SK-MEL-5 (cell line): ENCODE results near the gene PDE3B. TPM values are rescaled to one million over a fixed set of nuclear protein-coding genes. Genes with fewer than 3 reads are reported as not detected.
A peak's percentile ranks its signal among the peaks of the same experiment; 100 is the strongest.
"Not testable (repeated sequence)": the region's sequence is repeated elsewhere in the genome, so short reads cannot be mapped to it uniquely, and the experiment has no call there.

ENCODE experiments used
- DNase-seq: peaks from one replicate; pipeline ENCODE4 v3.0.0-alpha.2; 2016; ENCODE audit warnings: low read depth, low spot score
- in situ Hi-C: cut with HindIII; loops from 2 replicates; pipeline ENCODE4 v1.10.0; 2016; ENCODE audit warnings: low sequenced_read_pairs, high pct_unique_total_duplicates, low pct_unique_long_range_greater_than_20kb
- total RNA-seq: library from RNA; depleted of rRNA; stranded (reverse); fragments of >200 nt; shearing (Covaris generic); gene quantifications from 2 replicates; pipeline ENCODE4 v1.2.3, GENCODE V29; 2014

The PDE3B gene
- total RNA-seq, 1 experiment from 2014 or later = 11.9 TPM

DNA sequence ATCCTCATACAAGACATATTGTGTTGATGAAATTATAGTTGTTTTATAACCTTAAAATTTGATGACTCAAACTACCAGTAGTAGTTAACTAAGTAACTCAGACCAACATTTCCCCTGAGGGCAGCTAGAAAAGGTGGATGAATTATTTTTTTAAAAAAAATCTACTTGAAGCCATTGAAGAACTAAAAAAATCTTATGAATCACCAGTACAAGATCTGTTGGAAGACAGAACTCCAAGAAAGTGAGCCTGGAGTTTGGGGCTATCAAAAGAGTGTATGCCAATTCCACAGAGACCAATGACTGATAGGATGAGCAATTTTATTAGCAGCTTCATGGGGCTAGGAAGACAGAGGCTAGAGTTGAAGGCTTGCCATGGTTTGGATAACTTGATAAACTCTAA is 176.0 kb downstream of the PDE3B start:
- no peak for DNase-seq
- in situ Hi-C loops = no loop called here

- DNase-seq = no peak
- in situ Hi-C loops = no loop called here
Observed at GRCh38 chr11:14821031-14821430, 177.4 kb downstream of the PDE3B start.

DNA sequence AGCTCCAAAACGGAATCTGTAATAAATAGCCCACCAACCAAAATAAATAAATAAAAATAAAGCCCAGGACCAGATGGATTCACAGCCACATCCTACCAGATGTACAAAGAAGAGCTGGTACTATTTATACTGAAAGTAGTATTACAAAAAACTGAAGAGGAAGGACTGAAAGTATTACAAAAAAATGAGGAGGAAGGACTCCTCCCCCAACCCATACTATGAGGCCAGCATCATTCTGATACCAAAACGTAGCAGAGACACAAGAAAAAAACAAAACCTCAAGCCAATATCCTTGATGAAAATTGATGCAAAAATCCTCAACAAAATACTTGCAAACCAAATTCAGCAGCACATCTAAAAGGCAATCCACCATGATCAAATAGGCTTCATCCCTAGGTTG is 183.0 kb downstream of the PDE3B start:
- DNase-seq = no peak
- in situ Hi-C loops = no loop called here

DNA sequence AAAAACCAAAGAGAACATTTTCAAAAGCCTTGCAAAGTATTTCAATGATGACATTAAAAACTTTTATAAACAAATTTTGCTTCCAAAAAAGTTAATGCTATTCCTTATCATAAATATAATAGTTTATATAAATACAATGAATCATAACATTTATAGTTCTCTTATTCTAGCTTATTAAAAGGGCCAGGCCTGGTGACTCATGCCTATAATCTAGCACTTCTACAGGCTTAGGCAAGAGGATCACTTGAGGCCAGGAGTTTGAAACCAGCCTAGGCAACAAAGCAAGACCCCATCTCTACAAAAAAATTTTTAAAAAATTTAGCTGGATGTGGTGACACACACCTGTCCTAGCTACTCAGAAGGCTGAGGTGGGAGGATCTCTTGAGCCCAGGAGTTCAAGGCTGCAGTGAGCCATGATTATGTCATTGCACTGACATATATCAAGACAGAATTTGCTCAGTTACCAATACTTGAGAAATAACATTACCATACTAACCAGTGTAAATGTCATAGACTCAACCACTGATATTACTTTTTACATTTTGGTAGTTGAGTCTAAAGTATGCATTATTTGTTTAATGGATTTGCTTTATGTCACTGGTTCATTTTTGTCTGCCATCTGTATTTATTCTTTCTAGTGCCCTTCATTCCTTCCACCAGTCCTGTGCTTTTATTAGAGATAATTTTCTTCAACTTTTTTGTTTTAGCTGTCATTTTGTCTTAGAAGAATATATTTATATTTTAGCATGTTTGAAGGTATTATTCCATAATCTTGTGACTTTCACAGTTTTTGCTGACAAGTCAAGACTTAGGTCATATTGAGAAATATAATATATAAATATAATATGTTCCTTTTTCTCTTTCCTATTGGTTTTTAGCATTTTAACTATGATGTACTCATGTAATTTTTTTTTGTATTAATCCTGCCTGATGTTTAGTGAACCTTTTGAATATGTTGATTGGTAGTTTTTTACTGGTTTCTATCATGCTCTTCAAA is 192.2 kb downstream of the PDE3B start:
- in situ Hi-C loops = no loop called here
- no peak for DNase-seq

DNA sequence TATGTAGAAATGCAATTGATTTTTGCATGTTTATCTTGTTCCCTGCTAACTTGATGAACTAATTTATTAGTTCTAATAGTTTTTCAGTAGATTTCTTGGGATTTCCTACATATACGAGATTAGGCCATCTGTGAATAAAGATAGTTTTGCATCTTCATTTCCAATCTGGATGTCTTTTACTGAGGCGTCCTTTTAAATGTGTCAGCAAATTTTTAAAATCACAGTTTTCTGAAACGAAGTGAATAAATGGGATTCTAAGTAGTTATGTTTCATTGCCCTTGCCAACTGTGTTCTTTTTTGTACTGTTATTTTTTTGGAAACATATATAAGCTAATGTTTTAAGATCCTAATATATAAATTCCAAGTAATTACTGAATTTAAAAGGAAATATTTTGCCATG is 198.4 kb downstream of the PDE3B start:
- DNase-seq = no peak
- in situ Hi-C loops = no loop called here

DNA sequence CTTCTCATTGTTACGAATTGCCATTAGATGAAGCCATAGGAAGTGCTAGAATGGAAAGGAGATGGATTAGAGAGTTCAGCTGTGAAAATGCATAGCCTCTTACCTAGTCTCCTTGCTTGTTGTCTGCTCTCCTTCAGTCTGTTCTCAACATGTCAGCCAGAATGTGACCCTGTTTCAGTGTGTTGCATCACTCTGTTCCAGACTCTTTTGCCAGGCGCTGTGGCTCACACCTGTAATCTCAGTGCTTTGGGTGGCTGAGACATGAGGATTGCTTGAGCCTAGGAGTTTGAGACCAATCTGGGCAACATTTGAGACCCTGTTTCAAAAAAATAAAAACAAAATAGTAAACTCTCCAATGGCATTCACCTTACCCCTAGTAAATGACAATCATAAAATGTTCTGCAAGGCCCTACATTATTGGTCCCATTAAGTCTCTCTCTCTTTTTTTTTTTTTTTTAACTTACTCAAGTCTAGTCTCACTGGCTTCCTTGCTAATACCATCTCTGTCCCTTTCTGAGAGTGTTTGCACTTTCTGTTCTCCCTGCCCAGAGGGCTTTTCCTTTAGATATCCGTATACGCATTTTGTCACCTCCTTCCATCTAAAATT is 209.1 kb downstream of the PDE3B start:
- in situ Hi-C loops = no loop called here
- DNase-seq = no peak

GRCh38 chr11:14854057-14854456 is 210.5 kb downstream of the PDE3B start:
- DNase-seq = no peak
- in situ Hi-C loops = no loop called here

DNA sequence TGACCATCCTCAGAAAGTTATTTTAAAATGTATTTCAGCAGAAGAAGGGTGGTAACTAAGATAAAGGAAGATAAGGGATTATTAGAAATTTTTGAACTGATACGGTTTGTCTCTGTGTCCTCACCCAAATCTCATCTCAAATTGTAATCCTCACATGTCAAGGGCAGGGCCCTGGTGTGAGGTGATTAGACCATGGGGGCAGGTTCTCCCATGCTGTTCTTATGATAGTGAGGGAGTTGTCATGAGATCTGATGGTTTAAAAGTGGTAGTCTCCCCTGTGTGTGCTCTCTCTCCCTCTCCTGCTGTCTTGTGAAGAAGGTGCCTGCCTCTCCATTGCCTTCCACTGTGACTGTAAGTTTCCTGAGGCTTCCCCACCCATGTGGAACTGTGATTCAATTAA is 212.3 kb downstream of the PDE3B start:
- in situ Hi-C loops = no loop called here
- DNase-seq = no peak

- peak; percentile 20 for DNase-seq
- in situ Hi-C loops = no loop called here
Observed at GRCh38 chr11:14857621-14858020, 214.0 kb downstream of the PDE3B start.

- DNase-seq = no peak
- in situ Hi-C loops = no loop called here
Observed at GRCh38 chr11:14858404-14858803, 214.8 kb downstream of the PDE3B start.

- in situ Hi-C loops = no loop called here
- DNase-seq = no peak
Observed at GRCh38 chr11:14860511-14860910, 216.9 kb downstream of the PDE3B start.

GRCh38 chr11:14861680-14862079 is 218.1 kb downstream of the PDE3B start:
- in situ Hi-C loops = no loop called here
- no peak for DNase-seq

DNA sequence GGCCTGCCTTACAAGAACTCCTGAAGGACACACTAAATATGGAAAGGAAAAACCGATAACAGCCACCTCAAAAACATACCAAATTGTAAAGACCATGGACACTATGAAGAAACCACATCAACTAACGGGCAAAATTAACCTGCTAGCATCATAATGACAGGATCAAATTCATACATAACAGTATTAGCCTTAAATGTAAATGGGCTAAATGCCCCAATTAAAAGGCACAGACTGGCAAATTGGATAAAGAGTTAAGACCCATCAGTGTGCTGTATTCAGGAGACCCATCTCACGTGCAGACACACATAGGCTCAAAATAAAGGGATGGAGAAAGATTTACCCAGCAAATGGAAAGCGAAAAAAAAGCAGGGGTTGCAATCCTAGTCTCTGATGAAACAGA is 220.2 kb downstream of the PDE3B start:
- in situ Hi-C loops, DNase-seq: not testable (repeated sequence)

DNA sequence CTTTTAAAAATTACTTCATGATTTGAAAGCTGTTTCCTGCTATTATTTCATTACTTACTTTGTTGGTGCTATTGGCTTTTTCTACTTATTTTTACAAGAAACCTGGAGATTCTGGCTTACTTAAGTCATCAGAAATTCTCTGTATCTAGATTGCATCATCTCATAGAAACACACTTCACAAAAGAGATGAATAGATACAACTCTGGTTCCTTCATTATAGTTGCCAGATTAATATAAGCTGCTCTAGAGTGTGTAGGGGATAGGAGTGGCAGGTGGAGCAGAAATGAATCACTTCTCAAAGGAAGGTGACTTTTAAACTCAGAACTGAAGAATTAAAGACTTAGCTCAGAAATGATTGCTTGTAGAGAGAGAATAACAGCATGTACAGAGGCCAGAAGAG is 228.4 kb downstream of the PDE3B start:
- DNase-seq = no peak
- in situ Hi-C loops = no loop called here

GRCh38 chr11:14873632-14874031 is 230.0 kb downstream of the PDE3B start:
- in situ Hi-C loops = no loop called here
- DNase-seq = peak; percentile 61

- DNase-seq = no peak
- in situ Hi-C loops = no loop called here
Observed at GRCh38 chr11:14875163-14875562, 231.6 kb downstream of the PDE3B start.

DNA sequence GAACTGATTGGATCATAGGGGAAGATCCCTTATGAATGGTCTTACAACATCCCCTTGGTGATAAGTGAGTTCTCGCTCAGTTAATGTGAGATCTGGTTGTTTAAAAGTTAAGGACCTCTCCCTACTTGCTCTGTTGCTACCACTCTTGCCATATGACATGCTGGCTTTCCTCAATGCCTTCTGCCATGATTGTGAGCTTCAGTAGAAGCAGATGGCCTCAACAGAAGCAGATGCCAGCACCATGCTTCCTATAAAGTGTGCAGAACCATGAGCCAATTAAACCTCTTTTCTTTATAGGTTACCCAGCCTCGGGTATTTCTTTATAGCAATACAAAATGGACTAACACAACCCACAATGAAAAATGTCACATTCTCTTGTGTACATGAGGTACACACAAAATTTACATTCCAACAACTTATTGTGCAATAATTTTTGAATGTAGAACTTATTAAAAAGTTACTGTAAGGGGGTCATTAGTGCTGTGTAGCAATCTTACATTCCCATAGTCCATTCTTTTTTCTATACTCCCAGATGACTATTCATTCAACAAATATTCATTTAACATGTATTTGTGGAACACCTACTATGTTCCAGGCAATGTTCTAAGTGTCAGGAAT is 238.1 kb downstream of the PDE3B start:
- in situ Hi-C loops = no loop called here
- no peak for DNase-seq

GRCh38 chr11:14882196-14882595 is 238.6 kb downstream of the PDE3B start:
- DNase-seq = no peak
- in situ Hi-C loops = no loop called here
